ENCODE measurements around the gene PLA2G2C.
A peak's percentile ranks its signal among the peaks of the same experiment; 100 is the strongest.
"Not testable (repeated sequence)": the region's sequence is repeated elsewhere in the genome, so short reads cannot be mapped to it uniquely, and the experiment has no call there.

PLA2G2C gene

GRCh38 chr1:20185834-20186782, at the start of gene PLA2G2C, which contains the start of gene UBXN10:
PLA2G2C (minus strand) TSS chr1:20186518; CDS start chr1:20177363, 9,155 bp downstream.
UBXN10 (plus strand) TSS chr1:20186096; CDS start chr1:20190562, 4,466 bp downstream.
- DNase-seq (ENCODE audit: low read depth) = no peak

- no peak for DNase-seq (ENCODE audit: low read depth)
These were observed 48.6 kb upstream of the PLA2G2C start for GRCh38 chr1:20234788-20235535.

GRCh38 chr1:20233866-20234265, 47.5 kb upstream of the PLA2G2C start:
- no peak for DNase-seq (ENCODE audit: low read depth)

- no peak for DNase-seq (ENCODE audit: low read depth)
These were observed 47.1 kb upstream of the PLA2G2C start for GRCh38 chr1:20233394-20233793.

GRCh38 chr1:20232564-20232963, 46.2 kb upstream of the PLA2G2C start:
- not testable (repeated sequence) for DNase-seq (ENCODE audit: low read depth)

GRCh38 chr1:20229171-20229570, 42.9 kb upstream of the PLA2G2C start:
- DNase-seq (ENCODE audit: low read depth) = no peak

- DNase-seq (ENCODE audit: low read depth) = no peak
These were observed 42.1 kb upstream of the PLA2G2C start for GRCh38 chr1:20228314-20228825.

- no peak for DNase-seq (ENCODE audit: low read depth)
These were observed 41.4 kb upstream of the PLA2G2C start for GRCh38 chr1:20227704-20228103.

- DNase-seq (ENCODE audit: low read depth) = no peak
These were observed 38.2 kb upstream of the PLA2G2C start for GRCh38 chr1:20224546-20224945.

GRCh38 chr1:20223551-20224419, 37.5 kb upstream of the PLA2G2C start:
- DNase-seq (ENCODE audit: low read depth) = no peak

GRCh38 chr1:20223106-20223505, 36.8 kb upstream of the PLA2G2C start:
- no peak for DNase-seq (ENCODE audit: low read depth)

- DNase-seq (ENCODE audit: low read depth) = no peak
These were observed 33.7 kb upstream of the PLA2G2C start for GRCh38 chr1:20220036-20220435.

GRCh38 chr1:20219053-20219452, 32.7 kb upstream of the PLA2G2C start:
- DNase-seq (ENCODE audit: low read depth) = not testable (repeated sequence)

GRCh38 chr1:20216574-20216973, 30.3 kb upstream of the PLA2G2C start:
- DNase-seq (ENCODE audit: low read depth) = no peak

- DNase-seq (ENCODE audit: low read depth) = no peak
These were observed 29.4 kb upstream of the PLA2G2C start for GRCh38 chr1:20215716-20216115.

GRCh38 chr1:20212685-20213331, 26.5 kb upstream of the PLA2G2C start:
- DNase-seq (ENCODE audit: low read depth) = peak; percentile 38

- no peak for DNase-seq (ENCODE audit: low read depth)
These were observed 25.9 kb upstream of the PLA2G2C start for GRCh38 chr1:20212085-20212684.

GRCh38 chr1:20211511-20211931, 25.2 kb upstream of the PLA2G2C start:
- DNase-seq (ENCODE audit: low read depth) = peak; percentile 21

GRCh38 chr1:20210736-20211460, 24.6 kb upstream of the PLA2G2C start:
- DNase-seq (ENCODE audit: low read depth) = no peak

- no peak for DNase-seq (ENCODE audit: low read depth)
These were observed 23.2 kb upstream of the PLA2G2C start for GRCh38 chr1:20209471-20209870.

All from fibroblast of gingiva (primary cell).